ENCODE results near the gene PPP1R27.

Gene PPP1R27

GRCh38 chr17:81868674-81869220 lies 33.9 kb upstream of the PPP1R27 start:
- peaks cover 60% of the 10 kb centered on the region for H3K36me3 ChIP-seq (ENCODE audit: control insufficient read depth, insufficient read depth, low read length)
- H3K9me3 ChIP-seq (ENCODE audit: control insufficient read depth, low read length): no peaks in the 10 kb centered on the region
- 68 to 82% methylated on average over 24 to 30 of the region's 30 CpGs for WGBS, 2 experiments (ENCODE audit: insufficient coverage in 2 of 2)
- peaks cover 41% of the 10 kb centered on the region for H3K4me1 ChIP-seq (ENCODE audit: control insufficient read depth, insufficient read depth, low read length, poor library complexity, severe bottlenecking)
- H3K4me3 ChIP-seq (ENCODE audit: extremely low read depth, insufficient read depth, low read length, poor library complexity, severe bottlenecking): no peak overlapping the region
- H3K27ac ChIP-seq (ENCODE audit: low read depth, low read length, severe bottlenecking): peak overlapping the region; percentile 82

GRCh38 chr17:81867991-81868673 lies 33.3 kb upstream of the PPP1R27 start:
- peak overlapping the region; percentile 82 for H3K27ac ChIP-seq (ENCODE audit: low read depth, low read length, severe bottlenecking)
- H3K4me1 ChIP-seq (ENCODE audit: control insufficient read depth, insufficient read depth, low read length, poor library complexity, severe bottlenecking): peaks cover 41% of the 10 kb centered on the region
- no peak overlapping the region for H3K4me3 ChIP-seq (ENCODE audit: extremely low read depth, insufficient read depth, low read length, poor library complexity, severe bottlenecking)
- 76 to 82% methylated on average over 17 to 23 of the region's 28 CpGs for WGBS, 2 experiments (ENCODE audit: insufficient coverage in 2 of 2)
- H3K9me3 ChIP-seq (ENCODE audit: control insufficient read depth, low read length): no peaks in the 10 kb centered on the region
- H3K36me3 ChIP-seq (ENCODE audit: control insufficient read depth, insufficient read depth, low read length): peaks cover 66% of the 10 kb centered on the region

- no peak overlapping the region for H3K4me3 ChIP-seq (ENCODE audit: extremely low read depth, insufficient read depth, low read length, poor library complexity, severe bottlenecking)
- peaks cover 73% of the 10 kb centered on the region for H3K36me3 ChIP-seq (ENCODE audit: control insufficient read depth, insufficient read depth, low read length)
- H3K4me1 ChIP-seq (ENCODE audit: control insufficient read depth, insufficient read depth, low read length, poor library complexity, severe bottlenecking): peaks cover 41% of the 10 kb centered on the region
- WGBS, 2 experiments (ENCODE audit: insufficient coverage in 2 of 2): 84% methylated on average over 18 to 23 of the region's 23 CpGs
- H3K27ac ChIP-seq (ENCODE audit: low read depth, low read length, severe bottlenecking): peak overlapping the region; percentile 82
- no peaks in the 10 kb centered on the region for H3K9me3 ChIP-seq (ENCODE audit: control insufficient read depth, low read length)
Measured at GRCh38 chr17:81867170-81867990, 32.5 kb upstream of the PPP1R27 start.

GRCh38 chr17:81866440-81867169 lies 31.8 kb upstream of the PPP1R27 start:
- Histone ChIP-seq H3K4me3 (ENCODE audit: extremely low read depth, insufficient read depth, low read length, poor library complexity, severe bottlenecking) (no peak overlapping the region), H3K4me1 (ENCODE audit: control insufficient read depth, insufficient read depth, low read length, poor library complexity, severe bottlenecking) (peaks cover 41% of the 10 kb centered on the region), H3K27ac (ENCODE audit: low read depth, low read length, severe bottlenecking) (peak overlapping the region; percentile 82), H3K9me3 (ENCODE audit: control insufficient read depth, low read length) (no peaks in the 10 kb centered on the region), H3K36me3 (ENCODE audit: control insufficient read depth, insufficient read depth, low read length) (peaks cover 78% of the 10 kb centered on the region)
- WGBS, 2 experiments (ENCODE audit: insufficient coverage in 2 of 2): 98% methylated on average over 12 to 13 of the region's 18 CpGs

GRCh38 chr17:81865733-81866439 lies 31.0 kb upstream of the PPP1R27 start:
- Histone ChIP-seq H3K27ac (ENCODE audit: low read depth, low read length, severe bottlenecking) (peak overlapping the region; percentile 57), H3K36me3 (ENCODE audit: control insufficient read depth, insufficient read depth, low read length) (peaks cover 78% of the 10 kb centered on the region), H3K9me3 (ENCODE audit: control insufficient read depth, low read length) (no peaks in the 10 kb centered on the region), H3K4me3 (ENCODE audit: extremely low read depth, insufficient read depth, low read length, poor library complexity, severe bottlenecking) (no peak overlapping the region), H3K4me1 (ENCODE audit: control insufficient read depth, insufficient read depth, low read length, poor library complexity, severe bottlenecking) (peaks cover 41% of the 10 kb centered on the region)
- 91 to 95% methylated on average over 17 to 18 of the region's 18 CpGs for WGBS, 2 experiments (ENCODE audit: insufficient coverage in 2 of 2)

GRCh38 chr17:81865358-81865732 lies 30.5 kb upstream of the PPP1R27 start:
- peaks cover 77% of the 10 kb centered on the region for H3K36me3 ChIP-seq (ENCODE audit: control insufficient read depth, insufficient read depth, low read length)
- 96 to 97% methylated on average over 6 to 8 of the region's 8 CpGs for WGBS, 2 experiments (ENCODE audit: insufficient coverage in 2 of 2)
- H3K27ac ChIP-seq (ENCODE audit: low read depth, low read length, severe bottlenecking): no peak overlapping the region
- H3K4me1 ChIP-seq (ENCODE audit: control insufficient read depth, insufficient read depth, low read length, poor library complexity, severe bottlenecking): peaks cover 41% of the 10 kb centered on the region
- H3K4me3 ChIP-seq (ENCODE audit: extremely low read depth, insufficient read depth, low read length, poor library complexity, severe bottlenecking): no peak overlapping the region
- no peaks in the 10 kb centered on the region for H3K9me3 ChIP-seq (ENCODE audit: control insufficient read depth, low read length)

GRCh38 chr17:81863833-81864768 lies 29.3 kb upstream of the PPP1R27 start:
- Histone ChIP-seq H3K4me1 (ENCODE audit: control insufficient read depth, insufficient read depth, low read length, poor library complexity, severe bottlenecking) (peaks cover 35% of the 10 kb centered on the region), H3K4me3 (ENCODE audit: extremely low read depth, insufficient read depth, low read length, poor library complexity, severe bottlenecking) (no peak overlapping the region), H3K9me3 (ENCODE audit: control insufficient read depth, low read length) (no peaks in the 10 kb centered on the region), H3K36me3 (ENCODE audit: control insufficient read depth, insufficient read depth, low read length) (peaks cover 71% of the 10 kb centered on the region), H3K27ac (ENCODE audit: low read depth, low read length, severe bottlenecking) (no peak overlapping the region)
- 92% methylated on average over 7 of the region's 9 CpGs for WGBS, 2 experiments (ENCODE audit: insufficient coverage in 2 of 2)

- Histone ChIP-seq H3K27ac (ENCODE audit: low read depth, low read length, severe bottlenecking) (no peak overlapping the region), H3K36me3 (ENCODE audit: control insufficient read depth, insufficient read depth, low read length) (peaks cover 74% of the 10 kb centered on the region), H3K4me1 (ENCODE audit: control insufficient read depth, insufficient read depth, low read length, poor library complexity, severe bottlenecking) (peaks cover 36% of the 10 kb centered on the region), H3K4me3 (ENCODE audit: extremely low read depth, insufficient read depth, low read length, poor library complexity, severe bottlenecking) (no peak overlapping the region), H3K9me3 (ENCODE audit: control insufficient read depth, low read length) (no peaks in the 10 kb centered on the region)
- WGBS, 2 experiments (ENCODE audit: insufficient coverage in 2 of 2): 91 to 94% methylated on average over 3 to 4 of the region's 6 CpGs
Measured at GRCh38 chr17:81863123-81863675, 28.3 kb upstream of the PPP1R27 start.

- Histone ChIP-seq H3K36me3 (ENCODE audit: control insufficient read depth, insufficient read depth, low read length) (peaks cover 75% of the 10 kb centered on the region), H3K9me3 (ENCODE audit: control insufficient read depth, low read length) (no peaks in the 10 kb centered on the region), H3K4me1 (ENCODE audit: control insufficient read depth, insufficient read depth, low read length, poor library complexity, severe bottlenecking) (peaks cover 24% of the 10 kb centered on the region), H3K27ac (ENCODE audit: low read depth, low read length, severe bottlenecking) (peak overlapping the region; percentile 91), H3K4me3 (ENCODE audit: extremely low read depth, insufficient read depth, low read length, poor library complexity, severe bottlenecking) (peak overlapping the region; percentile 83)
- WGBS, 2 experiments (ENCODE audit: insufficient coverage in 2 of 2): 0 to 1% methylated on average over 48 to 74 of the region's 74 CpGs
Measured at GRCh38 chr17:81860756-81861568, 26.1 kb upstream of the PPP1R27 start.
